Renal pelvis (tissue), 4 donors: ENCODE measurements around the gene PNKD. TPM values are rescaled to one million over a fixed set of nuclear protein-coding genes. Genes with fewer than 3 reads are reported as not detected.

ENCODE experiments used
- DNase-seq: peaks from one replicate; pipeline ENCODE4 v3.0.0-alpha.2; 2013
- polyA plus RNA-seq, 3 donors: library from polyadenylated mRNA; unstranded; fragments of 120-200 nt; gene quantifications; one replicate each; pipeline ENCODE4 v1.2.1, GENCODE V29; 2013; ENCODE audit not compliant: insufficient read length in 3 of 3

Gene PNKD
- polyA plus RNA-seq, 3 donors = 115 to 131 (median 115) TPM

DNA sequence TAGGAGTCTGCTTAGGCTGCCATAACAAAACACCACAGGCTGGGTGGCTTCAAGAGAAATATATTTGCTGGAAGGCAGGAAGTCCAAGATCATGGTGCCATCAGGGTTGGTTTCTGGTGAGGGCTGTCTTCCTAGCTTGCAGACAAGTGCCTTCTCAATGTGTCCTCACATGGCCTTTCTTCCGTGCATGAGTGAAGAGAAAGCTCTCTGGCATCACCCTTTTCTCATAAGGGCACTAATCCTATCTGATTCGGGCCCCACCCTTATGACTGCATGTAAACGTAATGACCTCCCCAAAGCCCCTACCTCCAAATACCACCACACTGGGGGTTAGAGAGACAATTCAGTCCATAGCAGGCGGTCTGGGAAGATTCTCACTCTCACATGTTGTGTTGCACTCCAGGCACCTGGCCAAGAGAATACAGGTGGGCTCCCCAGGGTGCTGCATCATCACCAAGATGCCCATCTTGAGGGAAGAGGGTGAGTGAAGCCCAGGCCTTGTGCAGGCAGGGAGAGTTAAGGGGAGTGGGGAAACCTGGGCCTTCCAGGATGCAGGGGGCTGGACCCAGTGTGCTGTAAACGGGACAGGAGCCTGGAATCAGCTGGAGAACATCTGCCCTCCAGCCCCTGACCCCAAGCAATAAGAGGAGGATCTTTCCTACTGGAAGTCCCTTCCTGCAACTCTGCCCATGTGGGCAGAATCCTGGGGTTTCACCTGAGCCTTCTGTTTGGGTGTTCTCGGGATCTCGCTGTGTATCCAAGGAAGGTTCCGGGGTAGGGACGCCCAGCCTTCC lies 96.5 kb downstream of the PNKD start:
- DNase-seq = no peak

DNA sequence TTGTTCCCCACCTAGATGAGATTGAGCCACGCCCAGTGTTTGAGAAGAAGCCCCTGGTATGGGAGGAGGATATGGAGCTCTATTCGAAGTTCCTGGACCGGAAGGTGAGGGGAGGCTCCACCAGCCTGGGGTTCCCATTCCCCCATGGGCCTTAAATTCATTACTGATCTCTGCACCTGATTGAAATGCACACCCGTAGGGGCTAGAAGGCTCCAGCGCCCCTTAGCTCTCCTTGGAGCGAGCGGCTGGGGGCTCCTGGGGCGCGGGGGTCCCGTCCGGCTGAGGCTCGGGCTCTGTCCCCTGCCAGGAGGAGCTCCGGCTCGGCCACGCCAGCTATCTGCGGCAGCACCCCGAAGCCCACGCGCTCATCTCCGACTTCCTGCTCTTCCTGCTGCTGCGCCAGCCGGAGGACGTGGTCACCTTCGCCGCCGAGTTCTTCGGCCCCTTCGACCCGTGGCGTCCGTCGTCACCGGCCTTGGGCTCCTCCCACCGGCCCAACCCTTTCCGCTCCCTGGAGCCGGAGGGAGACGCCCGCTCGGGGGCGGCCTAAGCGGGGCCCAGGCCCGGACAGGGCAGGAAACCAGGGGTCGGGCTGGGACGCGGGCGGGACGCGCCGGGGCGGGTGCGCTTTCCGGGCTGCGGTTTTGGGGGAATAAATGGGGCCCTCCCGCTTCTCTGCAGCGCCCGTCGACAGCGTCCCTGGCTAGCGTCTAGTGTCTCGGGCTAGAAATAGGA lies 97.3 kb downstream of the PNKD start:
- DNase-seq = peak; percentile 89

DNA sequence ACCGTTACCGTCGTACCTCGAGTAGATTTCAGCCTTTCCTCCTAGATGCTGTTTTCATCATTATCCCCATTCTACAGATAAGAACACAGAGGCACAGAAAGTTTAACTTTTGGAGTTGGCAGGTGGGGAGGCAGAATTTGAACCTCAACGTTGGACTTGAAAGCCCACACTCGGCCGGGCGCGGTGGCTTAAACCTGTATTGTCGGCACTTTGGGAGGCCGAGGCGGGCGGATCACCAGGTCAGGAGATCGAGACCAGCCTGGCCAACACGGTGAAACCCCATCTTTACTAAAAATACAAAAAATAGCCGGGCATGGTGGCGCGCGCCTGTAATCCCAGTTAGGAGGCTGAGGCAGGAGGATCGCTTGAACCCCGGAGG lies 97.8 kb downstream of the PNKD start:
- no peak for DNase-seq

DNA sequence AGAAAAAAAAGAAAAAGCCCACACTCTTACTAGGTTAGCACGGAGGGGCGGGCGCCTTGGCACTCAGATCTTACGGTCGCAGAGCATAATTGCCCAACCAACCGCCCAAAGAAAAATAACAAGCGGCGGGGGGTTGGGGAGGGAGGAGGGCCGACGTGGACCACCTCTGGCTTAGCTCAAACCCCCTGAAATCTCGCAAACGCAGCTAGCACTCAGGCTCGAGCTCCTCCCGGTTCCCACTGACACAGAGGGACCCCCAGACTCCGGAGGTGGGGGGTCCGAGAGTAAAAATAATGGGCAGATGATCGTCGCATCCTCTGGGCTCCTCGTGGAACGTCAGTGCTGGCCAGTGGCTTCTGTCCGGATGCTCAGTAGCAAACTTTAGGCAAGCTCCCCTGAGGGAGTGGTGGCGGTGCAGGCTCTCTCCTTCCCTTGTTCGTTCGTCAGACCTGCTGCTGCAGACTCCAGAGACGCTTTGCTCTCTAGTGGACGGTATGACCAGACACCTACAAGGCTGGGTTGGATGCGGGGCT lies 98.4 kb downstream of the PNKD start:
- no peak for DNase-seq

DNA sequence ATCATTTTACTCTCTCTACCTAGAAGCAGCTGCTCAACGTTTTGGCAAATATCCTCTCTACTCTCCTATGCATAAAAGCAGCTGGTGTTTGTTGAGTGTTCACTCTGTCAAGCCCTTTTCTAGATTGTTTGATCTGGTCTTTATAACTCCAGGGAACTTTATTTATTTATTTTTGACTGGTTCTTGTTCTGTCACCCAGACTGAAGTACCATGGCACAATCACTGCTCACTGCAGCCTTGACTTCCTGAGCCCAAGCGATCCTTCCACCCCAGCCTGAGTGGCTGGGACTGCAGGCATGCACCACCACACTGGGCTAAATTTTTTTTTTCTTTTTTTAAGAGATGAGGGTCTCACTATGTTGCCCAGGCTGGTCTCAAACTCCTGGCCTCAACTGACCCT lies 99.0 kb downstream of the PNKD start:
- no peak for DNase-seq

DNA sequence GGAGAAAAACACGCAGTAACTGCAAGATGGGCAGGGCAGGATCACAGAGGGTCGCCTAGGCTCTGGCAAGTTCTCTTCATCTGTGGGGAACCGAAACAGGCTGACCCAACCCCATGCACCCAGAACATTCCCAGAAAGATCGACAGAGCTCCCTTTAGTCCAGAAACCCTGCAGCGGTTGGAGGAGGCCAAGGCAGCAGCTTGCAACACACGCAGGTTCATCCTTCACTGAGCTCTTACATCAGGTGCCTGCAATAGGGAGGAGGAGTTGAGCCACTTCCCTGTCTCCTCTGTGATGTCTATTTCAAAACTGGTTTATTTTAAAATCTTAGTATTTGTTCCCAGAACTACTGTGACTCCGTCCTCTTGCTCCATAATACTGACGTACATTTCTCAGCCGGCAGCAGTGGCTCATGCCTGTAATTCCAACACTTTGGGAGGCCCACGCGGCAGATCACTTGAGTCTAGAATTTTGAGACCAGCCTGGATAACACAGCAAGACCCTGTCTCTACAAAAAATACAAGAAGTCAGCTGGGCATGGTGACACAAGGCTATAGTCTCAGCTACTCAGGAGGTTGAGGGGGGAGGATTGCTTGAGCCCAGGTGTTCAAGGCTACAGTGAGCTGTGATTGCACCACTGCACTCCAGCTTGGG lies 100.2 kb downstream of the PNKD start:
- DNase-seq = no peak

DNA sequence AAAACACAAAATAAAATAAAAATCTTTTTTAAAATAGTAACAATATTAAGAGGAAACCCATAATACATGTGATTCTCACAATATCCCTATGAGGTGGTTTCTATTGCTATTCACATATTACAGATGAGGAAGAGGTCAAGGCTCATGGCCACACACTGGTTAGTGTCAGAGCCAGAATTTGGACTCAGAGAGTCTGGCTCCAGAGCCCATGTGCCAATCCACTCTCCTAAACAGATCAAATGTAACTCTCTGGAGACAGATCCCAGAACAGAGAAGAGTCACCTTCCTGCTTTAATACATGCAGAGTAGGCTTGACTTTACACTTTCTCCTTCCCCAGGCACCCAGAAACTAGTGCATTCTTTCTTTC lies 101.6 kb downstream of the PNKD start:
- no peak for DNase-seq

DNA sequence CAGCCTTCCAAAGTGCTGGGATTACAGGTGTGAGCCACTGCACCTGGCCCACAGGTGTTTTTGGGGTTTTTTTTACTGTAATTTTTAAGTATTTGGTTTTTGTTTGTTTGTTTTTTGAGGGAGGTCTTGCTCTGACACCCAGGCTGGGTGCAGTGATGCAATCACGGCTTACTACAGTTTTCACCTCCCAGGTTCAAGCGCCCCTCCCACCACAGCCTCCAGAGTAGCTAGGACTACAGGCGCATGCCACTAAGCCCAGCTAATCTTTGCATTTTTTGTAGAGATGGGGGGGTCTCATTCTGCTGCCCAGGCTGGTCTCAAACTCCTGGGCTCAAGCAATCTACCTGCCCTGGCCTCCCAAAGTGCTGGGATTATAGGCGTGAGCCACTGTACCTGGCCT lies 104.5 kb downstream of the PNKD start:
- no peak for DNase-seq

DNA sequence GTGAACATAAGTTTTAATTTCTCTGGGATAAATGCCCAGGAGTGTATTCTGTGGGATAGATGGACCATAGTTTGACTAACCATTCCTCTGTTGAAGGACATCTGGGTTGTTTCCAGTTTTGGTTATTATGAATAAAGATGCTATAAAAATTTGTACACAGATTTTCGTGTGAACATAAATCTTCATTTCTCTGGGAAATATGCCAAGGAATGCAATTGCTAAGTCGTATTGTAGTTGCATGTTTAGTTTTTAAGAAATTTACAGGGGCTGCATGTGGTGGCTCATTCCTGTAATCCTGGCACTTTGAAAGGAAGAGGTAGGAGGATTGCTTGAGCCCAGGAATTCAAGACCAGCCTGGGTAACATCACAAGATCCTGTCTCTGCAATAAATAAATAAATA lies 104.9 kb downstream of the PNKD start:
- DNase-seq = peak; percentile 75

DNA sequence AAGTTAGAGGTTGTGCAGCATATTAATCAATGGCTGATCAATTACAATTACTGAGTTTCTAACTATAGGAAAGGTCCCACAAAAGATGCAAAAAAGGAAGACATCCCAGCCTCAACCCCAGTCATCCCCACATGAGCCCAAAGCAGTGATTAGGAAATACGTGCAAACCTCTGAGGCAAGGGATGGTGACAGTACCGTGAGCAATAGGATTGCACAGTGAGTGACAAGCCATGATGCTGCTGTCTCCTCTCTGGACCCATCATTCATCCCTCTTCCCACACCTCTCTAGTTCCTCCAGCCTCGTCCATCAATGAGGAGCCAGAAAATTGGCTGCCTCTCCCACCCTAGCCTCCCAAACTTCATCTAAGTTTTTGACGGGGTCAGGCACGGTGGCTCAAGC lies 107.7 kb downstream of the PNKD start:
- DNase-seq = no peak

DNA sequence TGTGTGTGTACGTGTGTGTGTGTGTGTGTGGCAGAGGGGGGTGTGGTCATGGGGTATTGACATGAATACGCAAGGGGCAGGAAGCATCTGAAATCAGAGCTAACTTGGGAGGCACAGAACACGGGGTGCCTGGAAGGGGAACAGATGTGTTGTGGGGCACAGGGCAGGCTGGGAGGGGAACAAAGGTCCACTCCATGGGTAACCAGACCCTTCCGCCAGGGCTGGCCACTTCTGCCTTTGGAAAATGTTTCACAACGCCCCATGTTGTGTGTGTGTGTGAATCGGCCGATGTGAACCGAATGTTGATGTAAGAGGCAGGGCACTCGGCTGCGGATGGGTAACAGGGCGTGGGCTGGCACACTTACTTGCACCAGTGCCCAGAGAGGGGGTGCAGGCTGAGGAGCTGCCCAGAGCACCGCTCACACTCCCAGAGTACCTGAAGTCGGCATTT lies 111.6 kb downstream of the PNKD start, which contains the start of gene SLC11A1:
TSS of gene SLC11A1 (plus strand) at position 358 of the 451 bp plus-strand sequence. CDS start 96 bp downstream, outside the sequence.
- no peak for DNase-seq

DNA sequence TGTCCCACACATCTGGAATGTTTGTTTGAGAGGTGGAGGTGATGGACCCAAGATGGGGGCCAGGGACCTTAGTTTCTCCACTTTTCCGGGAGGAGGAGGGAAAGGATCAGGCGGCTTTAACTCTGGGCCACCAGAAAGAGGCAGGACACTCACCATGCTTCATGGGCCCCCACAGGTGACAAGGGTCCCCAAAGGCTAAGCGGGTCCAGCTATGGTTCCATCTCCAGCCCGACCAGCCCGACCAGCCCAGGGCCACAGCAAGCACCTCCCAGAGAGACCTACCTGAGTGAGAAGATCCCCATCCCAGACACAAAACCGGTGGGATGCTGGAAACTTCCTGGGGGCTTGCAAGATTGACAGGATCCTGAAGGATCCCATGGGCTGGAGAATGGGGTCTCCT lies 112.5 kb downstream of the PNKD start:
- no peak for DNase-seq

DNA sequence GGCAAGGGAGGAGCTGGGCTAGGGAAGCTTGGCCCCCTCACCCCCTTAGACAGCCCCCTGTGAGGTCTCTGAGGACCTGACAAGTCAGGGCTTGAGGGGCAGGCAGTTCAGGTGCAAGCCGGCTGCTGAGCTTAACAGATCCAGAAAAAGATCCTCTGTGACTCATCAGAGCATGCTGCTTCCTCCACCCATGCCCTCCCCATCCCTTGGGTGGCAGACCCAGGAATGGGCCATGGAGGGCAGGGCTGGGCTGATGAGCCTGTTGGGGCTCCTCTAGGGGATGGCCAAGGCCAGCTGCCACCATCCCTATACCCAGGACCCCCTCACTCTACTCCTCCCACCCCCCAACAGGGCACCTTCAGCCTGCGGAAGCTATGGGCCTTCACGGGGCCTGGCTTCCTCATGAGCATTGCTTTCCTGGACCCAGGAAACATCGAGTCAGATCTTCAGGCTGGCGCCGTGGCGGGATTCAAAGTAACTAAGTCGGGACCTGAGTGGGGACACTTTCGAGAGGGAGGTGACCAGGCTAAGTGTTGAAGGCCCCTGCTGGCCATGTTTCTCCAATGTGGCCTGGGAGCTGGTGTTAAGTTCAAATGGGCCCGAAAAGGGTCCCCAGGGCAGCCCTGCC lies 113.7 kb downstream of the PNKD start:
- DNase-seq = no peak

DNA sequence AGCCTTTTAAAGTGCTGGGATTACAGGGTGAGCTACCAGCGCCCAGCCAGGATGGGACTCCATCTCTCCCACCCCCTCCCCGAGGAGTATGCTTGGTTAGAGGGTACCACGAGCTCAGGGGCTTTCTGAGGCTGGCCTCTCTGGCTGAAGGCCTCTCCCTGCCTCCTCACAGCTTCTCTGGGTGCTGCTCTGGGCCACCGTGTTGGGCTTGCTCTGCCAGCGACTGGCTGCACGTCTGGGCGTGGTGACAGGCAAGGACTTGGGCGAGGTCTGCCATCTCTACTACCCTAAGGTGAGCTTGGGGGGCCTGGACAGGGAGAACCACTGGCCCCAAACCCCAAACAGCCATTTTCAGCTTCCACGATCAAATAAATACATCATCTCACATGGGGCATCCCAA lies 114.7 kb downstream of the PNKD start:
- no peak for DNase-seq

DNA sequence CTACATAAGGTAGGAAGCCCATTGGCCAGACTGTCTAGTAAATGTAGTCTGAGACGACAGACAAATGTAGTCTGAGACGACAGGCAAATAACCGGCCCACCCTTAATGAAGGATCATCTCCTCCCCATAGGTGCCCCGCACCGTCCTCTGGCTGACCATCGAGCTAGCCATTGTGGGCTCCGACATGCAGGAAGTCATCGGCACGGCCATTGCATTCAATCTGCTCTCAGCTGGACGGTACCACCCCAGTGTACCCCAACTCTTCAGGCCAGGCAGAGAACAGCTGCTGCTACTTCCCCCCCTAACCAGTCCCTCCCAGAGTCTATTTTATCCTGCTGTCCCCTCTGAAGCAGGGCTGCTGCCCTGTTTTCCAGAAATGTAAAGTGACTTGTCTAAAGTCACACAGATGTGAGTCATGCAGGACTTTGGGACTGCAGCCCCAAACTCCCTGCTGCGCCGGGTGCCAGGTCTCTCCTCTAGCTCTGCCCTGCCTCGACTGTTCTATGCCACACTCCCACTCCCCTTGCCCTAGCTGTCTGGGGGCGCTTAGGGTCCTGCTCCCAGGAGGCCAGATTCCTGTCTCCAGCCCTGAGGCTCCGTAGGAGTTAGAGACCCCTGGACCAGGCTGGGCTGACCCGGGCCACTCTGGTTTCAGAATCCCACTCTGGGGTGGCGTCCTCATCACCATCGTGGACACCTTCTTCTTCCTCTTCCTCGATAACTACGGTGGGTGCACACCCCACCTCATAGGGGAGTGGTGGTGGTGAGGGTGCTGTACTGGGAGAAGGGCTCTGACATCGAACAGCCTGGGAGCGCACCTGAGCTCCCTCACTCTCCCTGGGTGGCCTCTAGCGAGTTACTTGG lies 116.4 kb downstream of the PNKD start:
- no peak for DNase-seq

DNA sequence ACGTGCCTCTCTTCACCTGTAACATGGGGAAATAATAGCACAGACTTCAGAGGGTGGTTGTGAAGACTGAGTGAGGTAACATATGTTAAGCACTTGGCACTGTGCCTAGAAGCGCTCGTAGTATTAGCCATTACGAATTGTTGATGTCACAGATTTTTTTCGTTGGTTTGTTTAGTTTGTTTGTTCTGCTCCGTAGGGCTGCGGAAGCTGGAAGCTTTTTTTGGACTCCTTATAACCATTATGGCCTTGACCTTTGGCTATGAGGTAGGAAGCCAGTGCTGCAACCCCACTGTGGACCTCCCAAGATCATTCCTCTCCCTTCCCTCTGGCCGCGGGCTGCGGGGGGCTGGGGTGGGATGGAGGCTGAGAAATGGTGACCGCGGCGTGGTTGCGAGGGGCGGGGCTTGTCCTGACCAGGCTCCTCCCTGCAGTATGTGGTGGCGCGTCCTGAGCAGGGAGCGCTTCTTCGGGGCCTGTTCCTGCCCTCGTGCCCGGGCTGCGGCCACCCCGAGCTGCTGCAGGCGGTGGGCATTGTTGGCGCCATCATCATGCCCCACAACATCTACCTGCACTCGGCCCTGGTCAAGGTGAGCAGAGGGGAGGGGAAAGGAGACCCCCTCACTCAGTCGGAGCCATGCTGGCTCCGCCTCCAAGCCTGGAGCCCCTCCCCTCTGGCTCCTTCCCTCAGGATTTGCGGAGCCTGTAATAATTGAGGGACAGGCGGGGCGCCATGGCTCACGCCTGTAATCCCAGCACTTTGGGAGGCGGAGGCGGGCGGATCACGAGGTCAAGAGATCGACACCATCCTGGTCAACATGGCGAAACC lies 117.3 kb downstream of the PNKD start:
- DNase-seq = peak; percentile 87

DNA sequence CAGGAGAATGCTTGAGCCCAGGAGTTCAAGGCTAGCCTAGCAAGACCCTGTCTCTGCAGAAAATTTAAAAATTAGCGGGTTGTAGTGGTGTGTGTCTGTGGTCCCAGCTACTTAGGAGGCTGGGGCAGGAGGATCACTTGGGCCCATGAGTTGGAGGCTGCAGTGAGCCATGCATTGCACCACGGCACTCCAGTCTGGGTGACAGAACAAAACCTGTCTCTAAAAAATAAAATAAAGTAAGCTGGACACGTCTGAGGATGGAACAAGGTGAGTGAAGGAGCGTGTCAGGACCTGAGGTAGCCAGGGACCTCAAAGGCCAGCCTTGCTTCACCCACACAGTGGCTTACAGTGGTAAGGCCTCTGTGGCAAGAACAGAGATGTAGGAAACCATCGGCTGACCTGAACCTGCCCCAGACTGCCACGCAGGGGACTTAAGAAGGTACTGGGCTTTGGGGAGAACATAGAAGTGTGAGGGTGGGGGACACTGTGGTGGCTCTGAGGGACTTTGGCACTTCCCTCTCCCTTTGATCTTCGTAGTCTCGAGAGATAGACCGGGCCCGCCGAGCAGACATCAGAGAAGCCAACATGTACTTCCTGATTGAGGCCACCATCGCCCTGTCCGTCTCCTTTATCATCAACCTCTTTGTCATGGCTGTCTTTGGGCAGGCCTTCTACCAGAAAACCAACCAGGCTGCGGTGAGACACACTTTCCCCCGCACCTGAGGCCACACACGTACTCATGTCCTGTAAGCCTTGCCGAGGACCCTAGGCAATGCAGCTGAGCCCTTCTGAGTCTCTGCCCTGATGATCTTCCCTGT lies 119.2 kb downstream of the PNKD start:
- DNase-seq = no peak

DNA sequence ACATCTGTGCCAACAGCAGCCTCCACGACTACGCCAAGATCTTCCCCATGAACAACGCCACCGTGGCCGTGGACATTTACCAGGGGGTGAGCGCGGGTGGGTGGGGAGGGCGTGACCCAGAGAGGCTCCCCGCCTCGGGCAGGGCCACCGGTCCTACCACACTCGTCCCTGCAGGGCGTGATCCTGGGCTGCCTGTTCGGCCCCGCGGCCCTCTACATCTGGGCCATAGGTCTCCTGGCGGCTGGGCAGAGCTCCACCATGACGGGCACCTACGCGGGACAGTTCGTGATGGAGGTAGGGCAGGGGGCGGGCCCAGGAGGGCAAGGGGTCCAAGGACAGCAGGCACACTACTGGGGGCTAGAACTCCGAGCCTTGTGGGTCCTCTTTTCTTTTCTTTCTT lies 120.9 kb downstream of the PNKD start:
- DNase-seq = no peak

DNA sequence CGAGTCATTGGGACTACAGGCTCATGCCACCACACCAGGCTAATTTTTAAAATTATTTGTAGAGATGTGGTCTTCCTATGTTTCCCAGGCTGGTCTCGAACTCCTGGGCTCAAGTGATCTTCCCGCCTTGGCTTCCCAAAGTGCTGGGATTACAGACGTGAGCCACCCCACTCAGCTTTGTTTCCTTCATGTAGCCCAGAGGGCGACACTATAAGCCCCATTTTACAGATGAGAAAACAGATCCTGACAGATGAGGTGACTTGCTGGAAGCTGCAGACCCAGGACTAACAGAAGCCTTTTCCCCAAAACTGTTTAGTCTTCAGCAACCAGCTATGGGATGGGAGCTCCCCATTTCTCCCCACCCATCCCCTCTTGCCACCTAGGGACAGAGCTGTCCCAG lies 122.1 kb downstream of the PNKD start:
- no peak for DNase-seq
